Left forelimb (tissue), 1 donor: ENCODE data around the gene SPEM2.

Source experiments
- DNase-seq: peaks from one replicate; pipeline ENCODE4 v3.0.0-alpha.2; 2018; ENCODE audit warnings: low spot score

SPEM2 gene

DNA sequence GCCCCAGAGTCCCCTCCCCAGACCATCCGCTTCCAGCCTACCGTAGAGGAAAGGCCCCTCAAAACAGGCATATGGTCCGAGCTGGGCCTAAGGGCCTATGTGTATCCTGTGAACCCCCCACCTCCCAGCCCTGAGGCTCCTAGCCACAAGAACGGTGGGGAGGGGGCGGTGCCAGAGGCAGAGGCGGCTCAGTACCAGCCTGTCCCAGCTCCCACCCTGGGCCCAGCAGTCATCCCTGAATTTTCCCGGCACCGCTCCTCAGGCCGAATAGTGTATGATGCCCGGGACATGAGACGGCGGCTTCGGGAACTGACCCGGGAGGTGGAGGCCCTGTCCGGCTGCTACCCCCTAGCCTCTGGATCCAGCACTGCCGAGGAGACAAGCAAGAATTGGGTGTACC lies 4.2 kb upstream of the SPEM2 start:
- DNase-seq: no peak

GRCh38 chr17:7423679-7424078 lies 1.7 kb upstream of the SPEM2 start:
- DNase-seq: no peak

- DNase-seq: no peak
These were observed 340 bp downstream of the SPEM2 start for GRCh38 chr17:7425756-7426155.

DNA sequence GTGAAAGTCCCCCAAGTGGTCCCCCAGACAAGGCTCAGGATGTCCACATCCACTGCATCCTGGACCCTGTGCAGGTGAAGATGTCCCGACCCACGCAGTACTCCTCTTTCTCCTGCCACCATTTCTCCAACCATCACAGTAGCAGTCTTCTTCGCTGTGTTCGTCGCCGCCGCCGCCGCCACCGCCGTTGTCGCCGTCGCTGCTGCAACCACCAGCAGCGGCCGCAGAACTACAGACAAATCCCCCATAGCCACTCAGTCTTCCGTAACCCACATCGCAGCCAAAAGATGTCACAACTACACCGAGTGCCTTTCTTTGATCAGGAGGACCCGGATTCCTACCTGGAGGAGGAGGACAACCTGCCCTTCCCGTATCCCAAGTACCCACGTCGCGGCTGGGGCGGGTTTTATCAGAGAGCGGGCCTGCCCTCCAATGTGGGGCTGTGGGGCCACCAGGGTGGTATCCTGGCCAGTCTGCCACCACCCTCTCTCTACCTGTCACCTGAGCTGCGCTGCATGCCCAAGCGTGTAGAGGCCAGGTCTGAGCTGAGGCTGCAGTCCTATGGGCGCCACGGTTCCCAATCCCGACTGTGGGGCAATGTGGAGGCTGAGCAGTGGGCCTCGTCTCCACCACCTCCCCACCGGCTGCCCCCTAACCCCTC lies 917 bp downstream of the SPEM2 start:
- DNase-seq: no peak

DNA sequence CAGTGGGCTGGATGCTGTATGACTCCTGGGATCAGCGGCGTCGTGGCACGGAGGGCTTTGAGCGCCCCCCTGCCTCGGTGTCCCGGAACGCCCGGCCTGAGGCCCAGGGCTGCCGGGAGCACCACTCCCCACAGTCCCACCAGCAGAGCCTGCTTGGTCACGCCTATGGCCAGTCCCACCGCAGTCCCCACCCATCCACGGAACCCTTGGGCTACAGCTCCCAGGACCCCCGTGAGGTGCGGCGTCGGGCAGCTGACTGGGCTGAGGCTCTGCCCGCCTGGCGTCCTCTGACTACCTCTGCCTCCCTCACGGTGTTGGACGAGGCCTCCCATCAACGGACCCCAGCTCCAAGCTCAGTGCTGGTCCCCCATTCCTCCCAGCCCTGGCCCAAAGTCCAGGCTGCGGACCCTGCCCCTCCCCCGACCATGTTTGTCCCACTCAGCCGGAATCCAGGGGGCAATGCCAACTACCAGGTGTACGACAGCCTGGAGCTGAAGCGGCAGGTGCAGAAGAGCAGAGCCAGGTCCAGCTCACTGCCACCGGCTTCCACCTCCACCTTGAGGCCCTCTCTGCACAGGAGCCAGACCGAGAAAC lies 1.6 kb downstream of the SPEM2 start:
- no peak for DNase-seq

GRCh38 chr17:7427549-7427948 lies 2.1 kb downstream of the SPEM2 start:
- no peak for DNase-seq

DNA sequence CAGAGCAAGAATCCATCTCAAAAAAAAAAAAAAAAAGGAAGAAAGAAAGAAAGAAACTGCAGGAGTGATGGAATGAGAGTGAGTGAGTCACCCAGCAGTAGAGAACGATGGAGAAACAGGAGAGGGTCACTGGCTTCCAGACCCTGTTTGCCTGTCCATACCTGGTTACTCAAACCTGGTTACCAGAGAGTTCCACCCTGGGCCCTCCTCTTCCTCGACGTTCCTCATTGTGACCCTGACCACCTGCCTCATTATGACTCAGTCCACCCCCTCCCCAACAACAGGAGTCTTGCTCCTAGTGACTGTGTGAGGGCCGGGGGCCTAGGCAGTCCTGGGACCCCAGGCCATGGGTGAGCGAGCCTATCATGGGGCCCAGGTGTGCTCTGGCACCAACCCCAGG lies 3.1 kb downstream of the SPEM2 start, which contains the start of gene SPEM3:
SPEM3 (plus strand) TSS at position 301 of the 400 bp plus-strand sequence; CDS start at position 347, 46 bp downstream.
- DNase-seq: no peak

DNA sequence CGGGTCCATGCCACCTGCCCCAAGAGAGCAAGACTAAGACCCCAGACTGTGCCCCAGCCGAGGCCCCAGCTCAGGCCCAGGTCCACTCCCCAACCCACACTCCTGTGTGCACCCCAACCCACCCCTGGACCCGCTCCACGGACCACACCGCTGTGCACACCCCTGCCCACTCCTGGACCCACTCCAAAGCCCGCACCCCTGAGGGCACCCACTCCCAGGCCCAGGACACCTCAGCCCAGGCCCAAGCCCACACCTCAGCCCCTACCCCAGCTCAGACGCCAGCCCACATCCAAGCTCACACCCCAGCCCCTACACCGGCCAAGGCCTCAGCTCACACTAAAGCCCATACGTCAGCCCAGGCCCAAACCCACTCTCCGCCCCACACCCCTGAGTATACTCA lies 4.3 kb downstream of the SPEM2 start:
- no peak for DNase-seq

DNA sequence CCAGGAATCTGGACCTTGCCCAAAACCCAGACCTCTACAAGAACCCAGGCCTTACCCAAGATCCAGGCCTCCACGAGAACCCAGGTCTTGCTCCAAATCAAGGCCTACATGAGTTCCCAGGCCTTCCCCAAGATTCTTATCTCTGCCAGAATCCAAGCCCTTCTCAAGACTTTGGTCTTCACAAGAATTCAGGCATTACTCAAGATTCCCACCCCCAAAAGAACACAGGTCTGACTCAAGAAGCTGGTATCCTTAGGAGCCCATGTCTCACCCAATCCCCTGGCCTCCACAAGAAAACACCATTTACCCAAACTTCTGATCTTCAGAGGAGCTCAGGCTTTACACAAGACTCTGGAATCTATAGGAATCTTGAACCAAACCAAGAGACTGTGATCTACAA lies 5.8 kb downstream of the SPEM2 start:
- DNase-seq: no peak

- no peak for DNase-seq
These were observed 6.9 kb downstream of the SPEM2 start for GRCh38 chr17:7432296-7432695.

- DNase-seq: no peak
These were observed 10.5 kb downstream of the SPEM2 start for GRCh38 chr17:7435676-7436555.

GRCh38 chr17:7436556-7437368 lies 11.3 kb downstream of the SPEM2 start:
- no peak for DNase-seq

GRCh38 chr17:7437369-7437863 lies 12.0 kb downstream of the SPEM2 start:
- DNase-seq: no peak

DNA sequence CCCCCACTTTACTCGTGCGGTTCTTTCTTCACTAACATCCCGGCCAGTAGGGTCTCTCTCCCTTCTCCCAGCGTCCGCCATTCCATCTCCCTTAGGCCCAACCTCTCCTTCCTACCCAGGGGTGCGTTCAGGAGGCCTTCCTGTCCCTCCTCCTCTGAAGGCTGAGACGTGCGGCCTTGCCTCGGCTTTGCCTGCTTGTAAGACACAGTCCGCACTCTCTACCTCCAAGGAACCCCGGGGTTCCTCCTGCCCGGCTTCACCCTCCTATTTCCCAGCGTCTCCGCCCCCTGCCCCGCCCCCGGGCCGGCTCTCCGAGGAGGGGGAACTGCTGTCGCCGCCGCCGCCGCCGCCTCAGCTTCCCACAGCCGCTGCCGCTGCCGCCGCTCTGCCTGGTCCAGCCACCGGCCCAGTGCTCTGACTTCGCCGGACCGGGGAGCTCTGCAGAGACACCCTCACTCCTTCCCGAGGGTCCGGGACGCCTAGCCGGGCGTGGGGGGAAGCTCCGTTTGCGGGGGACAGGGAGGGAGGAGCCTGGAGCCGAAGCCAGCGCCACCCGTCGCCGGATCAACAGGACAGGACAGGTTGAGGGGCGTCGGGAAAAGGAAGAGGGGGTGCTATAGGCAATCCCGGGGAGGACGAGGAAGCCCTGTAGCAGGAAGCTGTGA lies 12.7 kb downstream of the SPEM2 start:
- no peak for DNase-seq

GRCh38 chr17:7438656-7439460 lies 13.4 kb downstream of the SPEM2 start:
- no peak for DNase-seq

- no peak for DNase-seq
These were observed 14.2 kb downstream of the SPEM2 start, which contains the start of gene FGF11 for GRCh38 chr17:7439462-7440112. FGF11 (plus strand) TSS chr17:7439512; CDS start chr17:7439621, 109 bp downstream.

DNA sequence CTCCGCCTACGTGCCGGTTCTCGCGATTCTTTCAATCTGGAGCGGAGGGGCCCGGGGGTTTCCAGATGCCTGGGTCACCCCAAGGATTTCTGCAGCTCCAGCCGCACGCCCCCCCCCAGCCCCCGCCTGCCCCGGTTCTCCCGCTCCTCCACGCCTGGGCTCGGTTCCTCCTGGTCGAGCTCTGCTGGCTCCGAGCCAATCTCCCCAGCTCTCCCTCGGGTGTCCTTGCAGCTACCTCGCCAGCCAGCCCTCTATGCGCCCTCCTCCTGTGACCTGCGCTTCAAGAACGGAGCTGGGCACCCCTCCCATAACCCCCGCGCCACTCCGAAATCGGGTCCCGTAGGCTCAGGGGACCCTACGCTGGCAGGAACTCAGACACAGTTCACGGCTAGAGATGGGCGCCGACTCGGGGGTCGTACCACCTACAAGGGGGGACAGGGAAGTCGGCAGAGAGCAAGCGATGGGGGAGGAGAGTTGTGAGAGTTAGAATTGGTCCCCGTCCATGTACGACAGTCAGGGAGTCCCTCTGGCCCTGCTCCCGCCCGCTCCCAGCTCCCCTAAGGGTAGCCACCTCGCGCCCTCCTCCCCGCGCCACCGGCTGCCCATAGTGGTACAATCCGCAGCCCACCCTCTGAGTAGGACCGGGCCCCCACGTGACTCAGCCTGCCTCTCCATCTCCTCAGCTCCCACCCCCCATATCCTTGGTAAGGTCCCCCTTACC lies 14.9 kb downstream of the SPEM2 start:
- no peak for DNase-seq

- no peak for DNase-seq
These were observed 15.4 kb downstream of the SPEM2 start for GRCh38 chr17:7440834-7441195.

GRCh38 chr17:7441266-7441665 lies 15.8 kb downstream of the SPEM2 start:
- no peak for DNase-seq
